K562 (cell line): Measurements from ENCODE around the gene SEC22C. TPM values are rescaled to one million over a fixed set of nuclear protein-coding genes. Genes with fewer than 3 reads are reported as not detected.

Experiments used
- ARID4B ChIP-seq: sonication (generic); formaldehyde crosslinking; IDR thresholded peaks from 2 replicates; pipeline ENCODE4 v1.8.0; 2022; ENCODE audit warnings: mild to moderate bottlenecking, missing genetic modification reagents
- CTCF ChIP-seq, 3 experiments: IDR thresholded peaks in 2 of 3; conservative IDR thresholded peaks in 1 of 3; 2 replicates each; pipeline ENCODE4 v1.5.1; 2011 to 2012; ENCODE audit warnings: low read length in 3 of 3, mild to moderate bottlenecking in 3 of 3, control low read depth in 2 of 3, improper control_type of control experiment in 1 of 3, inconsistent platforms in 1 of 3, low read depth in 1 of 3, mixed read lengths in 1 of 3, moderate library complexity in 1 of 3; ENCODE audit not compliant: insufficient read depth in 2 of 3
- CUX1 ChIP-seq: fragments of 200-800 bp; sonication (Bioruptor generic); IDR thresholded peaks from 2 replicates; pipeline ENCODE4 v1.6.1; 2016; ENCODE audit warnings: missing genetic modification characterization, missing compliant biosample characterization
- ESRRA ChIP-seq: fragments of 450-650 bp; IDR thresholded peaks from 2 replicates; pipeline ENCODE4 v1.6.1; 2014; ENCODE audit warnings: low read depth, mild to moderate bottlenecking, moderate library complexity, borderline replicate concordance
- FOXA3 ChIP-seq, 2 experiments: fragments of 450-650 bp in 1 of 2; sonication (generic) in 1 of 2; formaldehyde crosslinking; IDR thresholded peaks in 1 of 2; conservative IDR thresholded peaks in 1 of 2; 2 replicates each; pipeline versions ENCODE4 v1.4.0 to v1.8.0; 2020 to 2022; ENCODE audit warnings: mild to moderate bottlenecking in 2 of 2, missing genetic modification reagents in 1 of 2
- FOXJ2 ChIP-seq: fragments of 200-800 bp; sonication (Bioruptor generic); IDR thresholded peaks from 2 replicates; pipeline ENCODE4 v1.6.1; 2016; ENCODE audit warnings: missing genetic modification characterization, missing compliant biosample characterization
- MAFG ChIP-seq: fragments of 450-650 bp; conservative IDR thresholded peaks from 2 replicates; pipeline ENCODE4 v1.6.1; 2016; ENCODE audit warnings: missing genetic modification characterization, missing compliant biosample characterization
- NUFIP1 ChIP-seq: fragments of 450-650 bp; IDR thresholded peaks from 2 replicates; pipeline ENCODE4 v1.6.1; 2018; ENCODE audit not compliant: partially characterized antibody
- SAFB ChIP-seq: fragments of 200-400 bp; formaldehyde crosslinking; IDR thresholded peaks from 2 replicates; pipeline ENCODE4 v1.6.1; 2017; ENCODE audit warnings: low read depth, low read length, borderline replicate concordance
- ZKSCAN1 ChIP-seq: fragments of 150-350 bp; IDR thresholded peaks from 2 replicates; pipeline ENCODE4 v1.6.1; 2016; ENCODE audit warnings: low read depth, low read length
- ZNF583 ChIP-seq: fragments of 250-450 bp; sonication (Bioruptor Pico); IDR thresholded peaks from 2 replicates; pipeline ENCODE4 v1.4.0; 2020
- ZZZ3 ChIP-seq: fragments of 450-650 bp; IDR thresholded peaks from 2 replicates; pipeline ENCODE4 v1.6.1; 2016; ENCODE audit warnings: antibody characterized with exemption, mild to moderate bottlenecking, moderate library complexity
- polyA plus RNA-seq, 8 experiments: library from polyadenylated mRNA; depleted of rRNA in 4 of 8; stranded (reverse) in 5 of 8; unstranded in 3 of 8; fragments of >200 nt; fragmentation: Nextera tagmentation in 2 of 8; fragmentation: Illumina TruSeq in 1 of 8; extraction: Ambion mirVana in 2 of 8; extraction: Trizol in 1 of 8; gene quantifications; 2 replicates each; pipeline versions ENCODE4 v1.2.1 to v1.2.3, GENCODE V29; 2011 to 2014; ENCODE audit warnings: inconsistent platforms in 1 of 8, missing spikeins in 1 of 8
- total RNA-seq, 7 experiments: library from RNA; depleted of rRNA in 6 of 7; stranded (reverse); fragments of >200 nt in 6 of 7; fragmentation: Illumina TruSeq in 2 of 7; extraction: Trizol in 2 of 7; gene quantifications; 2 replicates each; pipeline versions ENCODE4 v1.2.1 to v1.2.3, GENCODE V29; 2011 to 2021; ENCODE audit warnings: low replicate concordance in 1 of 7

SEC22C gene
- total and polyA plus RNA-seq, 9 of the 15 experiments (the other 6 are each of a cell fraction or from before 2014, with no cell fraction given) = 35.6 to 68.4 (median 50.7) TPM

GRCh38 chr3:42605546-42606173 is 23.9 kb upstream of the SEC22C start (continued):
- no peak for TF ChIP-seq CUX1 (CRISPR knock-in tag)
- no peak for TF ChIP-seq ZNF583 (CRISPR knock-in tag)
- no peak for TF ChIP-seq ARID4B (CRISPR knock-in tag)
- TF ChIP-seq ZKSCAN1 = no peak
- no peak for TF ChIP-seq CTCF (IDR thresholded peaks at IDR 0.05 in 2 of 3, conservative IDR thresholded peaks at IDR 0.05 in 1 of 3; ENCODE audit: insufficient read depth in 2 of 3, low read depth in 1 of 3, low read length in 3 of 3)
- no peak for TF ChIP-seq SAFB
- TF ChIP-seq NUFIP1 = no peak
- TF ChIP-seq FOXJ2 (tag) = no peak
- TF ChIP-seq ESRRA = peak; percentile 92
- no peak for TF ChIP-seq FOXA3 (CRISPR knock-in tag; conservative IDR thresholded peaks at IDR 0.05 in 1 of 2, IDR thresholded peaks at IDR 0.05 in 1 of 2)
- TF ChIP-seq ZZZ3 = no peak
- peak; percentile 57 for TF ChIP-seq MAFG (tag)
